ENCODE data around the gene MED13L. TPM values are rescaled to one million over a fixed set of nuclear protein-coding genes. Genes with fewer than 3 reads are reported as not detected.

Gene MED13L
- total and polyA plus RNA-seq, 2 of the 4 experiments (the other 2 are of a cell fraction) = 17.9 to 49.1 TPM

- no peak overlapping the region for H3K4me2 ChIP-seq (ENCODE audit: low read depth, low read length)
- H3K27me3 ChIP-seq (ENCODE audit: control insufficient read depth, insufficient read depth, low read length) = no peaks in the 10 kb centered on the region
- H2BK15ac ChIP-seq (ENCODE audit: low read depth, low read length) = no peak overlapping the region
- in situ Hi-C loops (cut with MboI; ENCODE audit: low sequenced_read_pairs) (no loop called here), dilution Hi-C loops (cut with HindIII; ENCODE audit: low sequenced_read_pairs, unreplicated experiment) (no loop called here), intact Hi-C loops (cut with micrococcal nuclease) (no loop called here)
- H3K14ac ChIP-seq (replicated peaks; ENCODE audit: low read depth, low read length) = no peak overlapping the region
- H3K18ac ChIP-seq (ENCODE audit: low read depth, low read length) = no peak overlapping the region
- TF ChIP-seq BHLHE40 (IDR thresholded peaks at IDR 0.05; ENCODE audit: low read depth, low read length) (no peak), MXI1 (IDR thresholded peaks at IDR 0.05; ENCODE audit: borderline replicate concordance, low read depth, low read length) (no peak), POLR2A (IDR thresholded peaks at IDR 0.05; ENCODE audit: low read depth, low read length) (no peak), NFE2L2 (IDR thresholded peaks at IDR 0.05; ENCODE audit: low read depth, low read length) (no peak), CHD1 (IDR thresholded peaks at IDR 0.05; ENCODE audit: low read depth, low read length) (no peak), FOS (IDR thresholded peaks at IDR 0.05; ENCODE audit: low read depth, low read length) (no peak), RCOR1 (IDR thresholded peaks at IDR 0.05; ENCODE audit: insufficient replicate concordance, low read length) (no peak)
- TF ChIP-seq, protein P1, sequence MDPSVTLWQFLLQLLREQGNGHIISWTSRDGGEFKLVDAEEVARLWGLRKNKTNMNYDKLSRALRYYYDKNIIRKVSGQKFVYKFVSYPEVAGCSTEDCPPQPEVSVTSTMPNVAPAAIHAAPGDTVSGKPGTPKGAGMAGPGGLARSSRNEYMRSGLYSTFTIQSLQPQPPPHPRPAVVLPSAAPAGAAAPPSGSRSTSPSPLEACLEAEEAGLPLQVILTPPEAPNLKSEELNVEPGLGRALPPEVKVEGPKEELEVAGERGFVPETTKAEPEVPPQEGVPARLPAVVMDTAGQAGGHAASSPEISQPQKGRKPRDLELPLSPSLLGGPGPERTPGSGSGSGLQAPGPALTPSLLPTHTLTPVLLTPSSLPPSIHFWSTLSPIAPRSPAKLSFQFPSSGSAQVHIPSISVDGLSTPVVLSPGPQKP (IDR thresholded peaks at IDR 0.05; ENCODE audit: borderline replicate concordance, low read depth, low read length) = no peak
- no peak overlapping the region for H3K56ac ChIP-seq (ENCODE audit: extremely low read depth, insufficient read depth, low read length)
- no peak overlapping the region for H2AFZ ChIP-seq (replicated peaks; ENCODE audit: low read length, poor library complexity)
- no peak for DNase-seq
- no peak for ATAC-seq (ENCODE audit: low read depth)
- H4K20me1 ChIP-seq (ENCODE audit: insufficient read depth, low read length) = no peaks in the 10 kb centered on the region
- H3K23ac ChIP-seq (ENCODE audit: low read depth, low read length) = no peak overlapping the region
- no CpG with 5 or more reads among the region's 3 CpGs for WGBS, 2 experiments (ENCODE audit: extremely low coverage in 2 of 2, insufficient read length in 1 of 2)
- no peak overlapping the region for H2BK120ac ChIP-seq (ENCODE audit: low read depth, low read length)
- no peak overlapping the region for H4K91ac ChIP-seq (ENCODE audit: insufficient read depth, low read depth, low read length)
- H2BK5ac ChIP-seq (ENCODE audit: low read depth, low read length, poor library complexity, severe bottlenecking) = no peak overlapping the region
- no peaks in the 10 kb centered on the region for H3K36me3 ChIP-seq (ENCODE audit: control insufficient read depth, insufficient read depth, low read length)
- BruUV-seq (replicated peaks) = no TSS peak
- POLR2A ChIA-PET (ENCODE audit: unreplicated experiment) = no interaction called here
- H3K9me1 ChIP-seq (ENCODE audit: insufficient read depth, low read length) = no peaks in the 10 kb centered on the region
- H3K9me3 ChIP-seq (ENCODE audit: control insufficient read depth, insufficient read depth, low read length) = no peaks in the 10 kb centered on the region
- no peak overlapping the region for H4K5ac ChIP-seq (ENCODE audit: low read depth, low read length)
- H3K27ac ChIP-seq (ENCODE audit: insufficient read depth, low read length) = no peak overlapping the region
- no peaks in the 10 kb centered on the region for H3K79me1 ChIP-seq (ENCODE audit: low read depth in 1 of 2, low read length in 2 of 2)
- no peak overlapping the region for H4K8ac ChIP-seq (ENCODE audit: low read depth in 2 of 2, low read length in 2 of 2)
- H3K4ac ChIP-seq (ENCODE audit: low read depth, low read length) = no peak overlapping the region
- H2AK9ac ChIP-seq (replicated peaks; ENCODE audit: low read depth, low read length, poor library complexity) = no peak overlapping the region
- no peak overlapping the region for H3K9ac ChIP-seq (ENCODE audit: low read depth, low read length)
- no peak overlapping the region for H3K4me3 ChIP-seq (ENCODE audit: insufficient read depth, low read depth, low read length)
- CTCF ChIA-PET = no interaction called here
- no peaks in the 10 kb centered on the region for H3K4me1 ChIP-seq (ENCODE audit: control insufficient read depth, insufficient read depth, low read length)
- no peak overlapping the region for H2BK20ac ChIP-seq (ENCODE audit: low read depth, low read length)
- H2AK5ac ChIP-seq (ENCODE audit: low read depth, low read length) = no peak overlapping the region
Observed at GRCh38 chr12:116291218-116291617, 13.7 kb upstream of the MED13L start.
